Activated T-cell treated with anti-CD3 and anti-CD28 coated beads for 4 hours (primary cell): ENCODE data around the gene CCDC57.
"Not testable (repeated sequence)": the region's sequence is repeated elsewhere in the genome, so short reads cannot be mapped to it uniquely, and the experiment has no call there.

Experiments used
- DNase-seq: peaks from one replicate; pipeline ENCODE4 v3.0.0-alpha.2; 2020

Gene CCDC57

GRCh38 chr17:82199496-82199895 lies 13.1 kb downstream of the CCDC57 start:
- DNase-seq, result no peak

DNA sequence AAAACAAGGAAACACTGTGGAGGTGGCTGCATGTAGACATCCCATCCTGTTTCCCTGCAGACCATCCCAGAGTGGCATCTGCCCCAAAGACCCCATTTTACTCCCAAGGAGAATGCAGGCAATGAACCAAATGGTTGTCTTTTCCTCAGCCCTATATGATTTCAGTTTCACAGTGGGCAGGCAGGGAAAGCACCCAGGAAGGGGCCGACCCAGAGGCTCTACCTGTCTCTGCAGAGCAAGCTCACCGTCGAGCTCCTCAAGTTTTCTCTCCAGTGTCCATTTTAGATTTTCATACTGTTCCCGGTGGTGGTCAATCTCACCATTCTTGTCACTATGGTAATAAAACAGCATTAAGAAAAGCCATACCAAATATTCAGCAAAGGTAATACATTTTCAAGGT lies 14.6 kb downstream of the CCDC57 start:
- DNase-seq, result no peak

DNA sequence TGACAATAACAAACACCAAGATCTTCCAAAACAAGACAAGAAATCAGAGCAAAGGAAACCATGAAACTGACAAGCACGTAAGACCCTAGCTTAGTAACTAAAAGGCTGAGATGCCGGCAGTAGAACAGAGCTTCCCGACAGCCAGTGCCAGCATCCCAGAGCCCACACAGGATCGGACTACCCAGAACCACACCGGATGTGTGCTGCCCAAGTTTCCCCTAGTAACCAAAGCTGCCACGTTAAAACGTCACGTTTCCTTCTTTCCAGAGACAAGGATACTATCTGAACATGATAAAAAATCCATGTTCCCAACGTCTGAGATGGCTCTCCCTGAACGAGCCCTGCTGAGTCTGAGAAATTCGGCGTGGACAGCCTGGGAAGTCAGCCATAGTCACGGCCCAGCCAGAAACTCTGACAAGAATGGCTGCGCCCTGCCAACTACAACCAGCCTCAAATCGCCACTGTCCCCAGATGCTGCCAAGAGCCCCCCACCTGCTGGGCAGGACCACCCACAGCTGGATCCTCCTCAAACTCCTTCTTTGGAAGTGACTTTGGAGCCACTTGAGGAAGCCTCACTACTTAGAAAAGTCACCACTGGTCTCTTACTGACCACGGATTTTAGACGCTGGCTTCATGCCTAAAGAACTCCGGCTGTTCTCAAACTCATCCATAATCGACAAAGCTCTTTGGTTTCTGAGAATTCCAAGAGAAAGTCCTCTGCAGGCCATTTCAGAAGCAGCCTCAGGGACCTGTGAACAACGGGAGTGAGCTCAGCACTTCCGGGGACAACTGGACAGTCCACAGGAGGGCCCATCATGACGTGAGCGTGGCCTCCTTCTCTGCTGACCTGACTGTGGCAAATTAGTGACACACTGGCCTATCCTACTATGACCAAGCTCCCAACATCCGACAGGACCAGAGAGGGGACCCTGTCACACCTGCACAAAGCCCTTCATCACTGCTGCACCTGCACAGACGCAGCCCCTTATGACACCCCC lies 16.7 kb downstream of the CCDC57 start:
- no peak for DNase-seq

GRCh38 chr17:82194765-82195164 lies 17.9 kb downstream of the CCDC57 start:
- DNase-seq, result no peak

- DNase-seq, result no peak
Measured at GRCh38 chr17:82193520-82194220, 19.0 kb downstream of the CCDC57 start.

DNA sequence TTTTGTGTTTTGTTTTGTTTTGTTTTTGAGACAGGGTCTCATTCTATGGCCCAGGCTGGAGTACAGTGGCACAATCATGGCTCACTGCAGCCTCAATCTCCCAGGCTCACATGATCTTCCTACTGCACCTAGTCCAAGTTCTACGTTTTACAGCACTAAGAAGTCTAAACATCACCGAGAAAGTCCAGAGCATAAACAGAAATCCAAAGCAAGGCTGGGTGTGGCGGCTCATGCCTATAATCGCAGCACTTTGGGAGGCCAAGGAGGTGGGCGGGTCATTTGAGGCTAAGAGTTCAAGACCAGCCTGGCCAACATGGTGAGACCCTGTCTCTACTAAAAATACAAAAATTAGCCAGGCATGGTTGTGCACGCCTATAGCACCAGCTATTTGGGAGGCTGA lies 19.6 kb downstream of the CCDC57 start:
- DNase-seq, result not testable (repeated sequence)

GRCh38 chr17:82188001-82188961 lies 24.4 kb downstream of the CCDC57 start:
- DNase-seq, result no peak

GRCh38 chr17:82187500-82187899 lies 25.1 kb downstream of the CCDC57 start:
- no peak for DNase-seq

- no peak for DNase-seq
Measured at GRCh38 chr17:82186221-82186620, 26.4 kb downstream of the CCDC57 start.

DNA sequence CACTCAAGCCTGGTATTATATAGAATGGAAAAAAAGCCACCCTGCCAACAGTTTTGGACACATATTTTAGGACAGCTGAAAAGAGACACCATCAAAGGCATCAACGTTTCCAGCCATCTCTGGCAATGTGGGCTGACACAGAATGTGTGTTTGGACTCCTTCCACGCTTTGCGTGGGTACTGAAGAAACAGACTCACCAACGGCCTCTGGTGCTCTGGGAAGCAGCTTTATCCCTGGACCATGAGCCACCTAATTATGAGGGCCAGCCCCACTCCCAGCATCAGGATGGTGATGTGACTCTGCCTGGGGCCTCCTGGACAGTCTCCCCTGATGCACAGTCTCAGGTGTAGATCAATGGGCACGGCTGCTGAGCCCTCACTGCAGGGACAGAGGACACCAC lies 27.9 kb downstream of the CCDC57 start:
- no peak for DNase-seq

- DNase-seq, result no peak
Measured at GRCh38 chr17:82180776-82181528, 31.7 kb downstream of the CCDC57 start.

- no peak for DNase-seq
Measured at GRCh38 chr17:82179946-82180475, 32.6 kb downstream of the CCDC57 start.

GRCh38 chr17:82179412-82179811 lies 33.2 kb downstream of the CCDC57 start:
- no peak for DNase-seq

DNA sequence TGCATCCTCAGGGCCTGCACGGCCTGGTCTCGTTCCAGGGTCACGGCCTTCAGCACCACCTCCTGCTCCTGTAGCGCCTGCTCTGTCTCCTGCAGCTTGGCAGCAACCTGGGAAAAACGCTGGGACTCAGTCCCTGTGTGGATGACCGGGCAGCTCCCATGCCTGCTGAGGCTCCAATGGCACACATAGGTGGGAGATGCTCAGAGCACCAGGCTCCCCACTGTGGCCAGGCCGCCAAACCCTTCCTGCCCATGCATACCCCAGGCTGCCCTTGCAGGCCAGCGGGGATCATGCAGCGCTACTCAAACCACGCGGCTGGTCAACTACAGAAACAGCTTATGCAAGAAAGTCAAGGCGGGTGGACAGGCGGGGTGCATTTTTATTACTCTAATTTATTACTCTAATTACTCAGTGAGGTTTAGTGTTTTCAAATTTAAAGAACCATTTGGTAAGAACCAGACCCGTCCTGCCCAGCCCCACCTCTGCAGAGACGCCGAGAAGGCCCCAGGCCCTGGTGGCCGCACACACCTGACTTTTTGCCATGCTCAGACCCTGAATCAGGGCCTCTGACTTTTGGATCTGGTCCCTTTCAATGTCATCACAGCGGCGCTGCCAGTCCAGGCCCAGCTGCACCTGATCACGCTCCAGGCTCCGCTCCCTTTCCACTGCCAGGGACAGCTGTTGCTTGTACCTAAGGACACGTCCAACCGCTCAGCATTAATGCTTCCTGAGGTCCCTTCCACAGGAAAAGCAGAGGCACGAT lies 34.0 kb downstream of the CCDC57 start:
- no peak for DNase-seq

DNA sequence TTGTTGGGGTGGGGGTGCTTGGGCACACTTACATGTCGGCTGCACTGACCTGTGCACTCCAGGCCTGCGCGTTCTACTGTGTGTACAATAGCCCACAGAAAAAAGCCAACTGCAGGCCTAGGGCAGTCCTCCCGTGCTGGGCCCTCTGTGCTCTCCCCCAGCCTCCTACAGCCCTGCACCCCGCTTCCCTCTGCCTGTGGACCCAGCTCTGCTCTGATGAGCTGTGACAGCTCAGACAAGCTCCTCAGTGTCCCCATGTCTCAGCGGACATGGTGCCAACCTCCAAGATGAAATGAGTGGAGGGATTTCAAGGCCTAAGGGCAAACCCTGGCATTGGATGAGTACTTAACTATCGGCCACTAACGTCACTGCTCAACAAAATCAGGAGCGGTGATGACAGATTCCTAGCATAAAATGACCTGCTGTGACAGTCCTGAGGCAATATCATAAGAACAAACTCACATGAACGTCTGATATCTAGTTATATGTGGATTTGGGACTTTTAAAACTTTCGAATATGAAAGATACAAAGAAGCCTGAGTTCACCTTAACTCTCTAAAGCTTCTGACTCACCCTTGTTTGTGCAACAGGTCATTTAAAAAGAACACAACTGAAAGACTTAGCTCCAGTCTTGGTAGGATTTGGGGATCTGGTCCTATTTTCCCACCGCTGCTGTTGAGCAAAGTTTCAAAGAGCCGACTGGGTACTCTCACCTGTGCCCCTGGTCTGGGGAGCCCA lies 34.7 kb downstream of the CCDC57 start:
- DNase-seq, result no peak

- DNase-seq, result no peak
Measured at GRCh38 chr17:82177276-82177675, 35.4 kb downstream of the CCDC57 start.

DNA sequence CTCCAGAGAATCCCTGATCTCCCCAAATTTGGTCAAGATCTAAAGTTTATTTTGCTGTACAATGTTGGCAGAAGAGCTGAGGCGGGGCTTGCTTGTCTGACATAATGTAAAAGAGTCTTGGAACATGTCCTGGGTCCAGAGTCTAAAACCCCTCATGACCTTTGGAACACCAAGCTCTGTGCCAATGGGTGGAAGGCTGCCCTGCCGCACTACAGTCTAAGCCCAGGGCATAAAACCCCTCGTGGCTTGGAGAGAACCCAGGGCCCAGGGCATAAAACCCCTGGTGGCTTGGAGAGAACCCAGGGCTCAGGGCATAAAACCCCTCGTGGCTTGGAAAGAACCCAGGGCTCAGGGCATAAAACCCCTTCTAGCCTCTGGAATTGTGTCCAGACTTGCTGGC lies 36.7 kb downstream of the CCDC57 start:
- no peak for DNase-seq

DNA sequence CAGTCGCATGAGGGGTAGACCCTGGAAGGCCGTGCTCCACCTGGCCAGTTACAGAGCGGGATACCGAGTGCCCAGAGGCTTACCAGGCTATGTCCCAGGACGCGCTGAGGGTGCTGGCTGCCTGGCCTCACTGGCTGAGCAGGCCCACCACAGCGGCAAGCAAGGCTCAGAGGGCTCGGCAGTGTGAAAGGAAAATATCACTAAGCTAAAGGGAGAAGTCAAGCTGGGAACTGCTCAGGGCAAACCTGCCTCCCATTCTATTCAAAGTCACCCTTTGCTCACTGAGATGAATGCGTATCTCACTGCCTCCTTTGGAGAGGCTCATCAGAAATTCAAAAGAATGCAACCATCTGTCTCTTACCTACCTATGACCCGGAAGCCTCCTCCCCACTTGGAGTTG lies 37.4 kb downstream of the CCDC57 start:
- no peak for DNase-seq

GRCh38 chr17:82174042-82174857 lies 38.4 kb downstream of the CCDC57 start:
- DNase-seq, result not testable (repeated sequence)
